NCI-H1436 treated with DMSO at 0.1 percent for 48 hours (cell line): ENCODE data around the gene GDF9.
"Not testable (repeated sequence)": the region's sequence is repeated elsewhere in the genome, so short reads cannot be mapped to it uniquely, and the experiment has no call there.

Experiments
- DNase-seq: peaks from one replicate; lab custom pipeline; 2025; lab: John Stamatoyannopoulos, UW

GDF9 gene

GRCh38 chr5:132873119-132873929 is 7.1 kb upstream of the GDF9 start, which contains the start of gene LEAP2:
Gene LEAP2, plus strand, starts transcription at chr5:132873668. Its CDS starts 27 bp downstream, at chr5:132873695.
- no peak for DNase-seq

GRCh38 chr5:132872788-132873118 is 6.5 kb upstream of the GDF9 start:
- no peak for DNase-seq

- DNase-seq: no peak
Measured at GRCh38 chr5:132871459-132872284, 5.4 kb upstream of the GDF9 start.

- DNase-seq: no peak
Measured at GRCh38 chr5:132870801-132871200, 4.5 kb upstream of the GDF9 start.

- DNase-seq: no peak
Measured at GRCh38 chr5:132868754-132869153, 2.5 kb upstream of the GDF9 start.

- DNase-seq: no peak
Measured at GRCh38 chr5:132867046-132867451, 780 bp upstream of the GDF9 start.

GRCh38 chr5:132865668-132866341 is 464 bp downstream of the GDF9 start:
- no peak for DNase-seq

- DNase-seq: no peak
Measured at GRCh38 chr5:132860742-132861141, 5.5 kb downstream of the GDF9 start.

GRCh38 chr5:132859889-132860437 is 6.3 kb downstream of the GDF9 start:
- no peak for DNase-seq

GRCh38 chr5:132856011-132856410 is 10.3 kb downstream of the GDF9 start:
- DNase-seq: no peak

GRCh38 chr5:132854992-132855391 is 11.3 kb downstream of the GDF9 start:
- not testable (repeated sequence) for DNase-seq

- DNase-seq: no peak
Measured at GRCh38 chr5:132854301-132854700, 12.0 kb downstream of the GDF9 start.

GRCh38 chr5:132853790-132854189 is 12.5 kb downstream of the GDF9 start:
- no peak for DNase-seq

GRCh38 chr5:132853323-132853722 is 12.9 kb downstream of the GDF9 start:
- DNase-seq: no peak

GRCh38 chr5:132850066-132850465 is 16.2 kb downstream of the GDF9 start:
- no peak for DNase-seq

- DNase-seq: no peak
Measured at GRCh38 chr5:132849347-132849746, 16.9 kb downstream of the GDF9 start.

GRCh38 chr5:132848270-132848669 is 18.0 kb downstream of the GDF9 start:
- no peak for DNase-seq

GRCh38 chr5:132841305-132841704 is 25.0 kb downstream of the GDF9 start:
- no peak for DNase-seq

- DNase-seq: no peak
Measured at GRCh38 chr5:132840896-132841295, 25.4 kb downstream of the GDF9 start.

- no peak for DNase-seq
Measured at GRCh38 chr5:132840313-132840712, 26.0 kb downstream of the GDF9 start.

GRCh38 chr5:132839426-132840301 is 26.6 kb downstream of the GDF9 start:
- no peak for DNase-seq
